HCT116 (cell line): ENCODE results near the gene KASH5. TPM values are rescaled to one million over a fixed set of nuclear protein-coding genes. Genes with fewer than 3 reads are reported as not detected.

Experiments
- ATAC-seq: fragments of 200-7000 bp; cut with Tn5 transposase; 2 replicates; pipeline ENCODE4 v1.9.1; 2020; ENCODE audit warnings: mild to moderate bottlenecking, moderate library complexity
- BruUV-seq: library from RNA; stranded (reverse); fragments of 400-500 nt; replicated peaks from 2 replicates; lab custom pipeline; 2021; lab: Mats Ljungman, UMichigan
- CTCF ChIA-PET: fragments of 300-600 bp; sonication (Branson Sonifier 250); formaldehyde crosslinking; loops from one replicate; lab custom pipeline; 2021; ENCODE audit warnings: antibody characterized with exemption; lab: Charles Lee
- POLR2A ChIA-PET: fragments of 300-600, 350-600 bp; sonication (Branson Sonifier 250); formaldehyde crosslinking; loops from one replicate; lab custom pipeline; 2021; ENCODE audit warnings: antibody characterized with exemption; lab: Charles Lee
- RAD21 ChIA-PET, 2 experiments: fragments of 300-600 bp; sonication (Branson Sonifier 250); formaldehyde crosslinking; loops; one replicate each; lab custom pipeline; 2023; ENCODE audit warnings: low total read pairs in 2 of 2; ENCODE audit not compliant: uncharacterized antibody in 2 of 2, unreplicated experiment in 2 of 2, low non-redundant PET in 1 of 2; lab: Charles Lee
- DNase-seq: peaks from one replicate; pipeline ENCODE4 v3.0.0-alpha.2; 2010; ENCODE audit warnings: low read depth, low spot score
- H2AFZ ChIP-seq: fragments of 200-600 bp; shearing (Covaris generic), sonication (generic); 2 replicates; pipeline ENCODE4 v1.6.1; 2017; ENCODE audit warnings: low read depth, mixed run types, mixed read lengths, antibody characterized with exemption, low read length; ENCODE audit not compliant: poor library complexity, severe bottlenecking
- H3K27ac ChIP-seq: 2 replicates; pipeline ENCODE4 v1.5.1; 2012; ENCODE audit warnings: low read depth, low read length
- H3K27me3 ChIP-seq: fragments of 200-600 bp; sonication (generic); 2 replicates; pipeline ENCODE4 v1.6.1; 2016; ENCODE audit warnings: mixed run types, low read length, mixed read lengths; ENCODE audit not compliant: insufficient read depth
- H3K36me3 ChIP-seq, 2 experiments: fragments of 200-500 bp in 1 of 2; fragments of 200-600 bp in 1 of 2; sonication (Bioruptor generic) in 1 of 2; sonication (generic) in 1 of 2; 2 replicates each; pipeline versions ENCODE4 v1.5.1 to v1.6.1; 2014 to 2016; ENCODE audit warnings: low read length in 2 of 2, inconsistent platforms in 1 of 2, mixed read lengths in 1 of 2, mixed run types in 1 of 2; ENCODE audit not compliant: insufficient read depth in 2 of 2, control insufficient read depth in 1 of 2
- H3K4me1 ChIP-seq, 2 experiments: fragments of 200-600 bp in 1 of 2; sonication (generic) in 1 of 2; 2 replicates each; pipeline versions ENCODE4 v1.5.1 to v1.6.1; 2012 to 2017; ENCODE audit warnings: low read length in 2 of 2, inconsistent platforms in 1 of 2, mild to moderate bottlenecking in 1 of 2, mixed read lengths in 1 of 2, mixed run types in 1 of 2, moderate library complexity in 1 of 2; ENCODE audit not compliant: insufficient read depth in 2 of 2, control insufficient read depth in 1 of 2
- H3K4me2 ChIP-seq: fragments of 200-600 bp; sonication (generic); 2 replicates; pipeline ENCODE4 v1.6.1; 2017; ENCODE audit warnings: mixed run types, low read length, mixed read lengths
- H3K4me3 ChIP-seq, 2 experiments: fragments of 200-600 bp in 1 of 2; sonication (generic) in 1 of 2; replicated peaks in 1 of 2; 2 replicates each; pipeline ENCODE4 v1.5.1; 2011 to 2016; ENCODE audit warnings: low read length in 2 of 2, control low read depth in 1 of 2, low read depth in 1 of 2, mild to moderate bottlenecking in 1 of 2, mixed read lengths in 1 of 2, mixed run types in 1 of 2
- H3K79me2 ChIP-seq: fragments of 200-600 bp; sonication (generic); 2 replicates; pipeline ENCODE4 v1.6.1; 2017; ENCODE audit warnings: mild to moderate bottlenecking, mixed run types, low read length, moderate library complexity, mixed read lengths; ENCODE audit not compliant: insufficient read depth
- H3K9ac ChIP-seq: fragments of 200-600 bp; sonication (generic); 2 replicates; pipeline ENCODE4 v1.6.1; 2016; ENCODE audit warnings: low read length, mixed read lengths
- H3K9me2 ChIP-seq: fragments of 200-600 bp; sonication (generic), shearing (Covaris generic); 2 replicates; pipeline ENCODE4 v1.6.1; 2017; ENCODE audit warnings: mixed run types, mild to moderate bottlenecking, moderate library complexity; ENCODE audit not compliant: insufficient read depth
- H3K9me3 ChIP-seq, 2 experiments: fragments of 200-500 bp in 1 of 2; fragments of 200-600 bp in 1 of 2; sonication (Bioruptor generic) in 1 of 2; sonication (generic) in 1 of 2; 2 replicates each; pipeline ENCODE4 v1.6.1; 2014 to 2017; ENCODE audit warnings: low read length in 2 of 2, mixed read lengths in 2 of 2, inconsistent platforms in 1 of 2, low read depth in 1 of 2, mild to moderate bottlenecking in 1 of 2, mixed run types in 1 of 2, moderate library complexity in 1 of 2; ENCODE audit not compliant: control insufficient read depth in 1 of 2, insufficient read depth in 1 of 2
- H4K20me1 ChIP-seq: fragments of 200-600 bp; sonication (generic), shearing (Covaris generic); 2 replicates; pipeline ENCODE4 v1.6.1; 2017; ENCODE audit warnings: mixed run types, mild to moderate bottlenecking, moderate library complexity; ENCODE audit not compliant: insufficient read depth
- CBX3 ChIP-seq: IDR thresholded peaks from 2 replicates; pipeline ENCODE4 v1.6.1; 2012; ENCODE audit warnings: low read depth
- ELF1 ChIP-seq: IDR thresholded peaks from 2 replicates; pipeline ENCODE4 v1.6.1; 2012; ENCODE audit warnings: low read depth, borderline replicate concordance
- EZH2phosphoT487 ChIP-seq: fragments of 200-600 bp; IDR thresholded peaks from 2 replicates; pipeline ENCODE4 v1.6.1; 2018; ENCODE audit warnings: antibody characterized with exemption, borderline replicate concordance
- FOSL1 ChIP-seq: IDR thresholded peaks from 2 replicates; pipeline ENCODE4 v1.6.1; 2012; ENCODE audit warnings: low read depth
- POLR2A ChIP-seq: IDR thresholded peaks from 2 replicates; pipeline ENCODE4 v1.7.0; 2011; ENCODE audit warnings: borderline replicate concordance; ENCODE audit not compliant: insufficient read depth, insufficient read length; ENCODE audit errors: extremely low read depth
- POLR2AphosphoS5 ChIP-seq: IDR thresholded peaks from 2 replicates; pipeline ENCODE4 v1.6.1; 2011; ENCODE audit warnings: mild to moderate bottlenecking, low read depth, low read length, moderate library complexity
- RAD21 ChIP-seq: IDR thresholded peaks from 2 replicates; pipeline ENCODE4 v1.6.1; 2012; ENCODE audit warnings: low read depth, mild to moderate bottlenecking
- SIN3A ChIP-seq: IDR thresholded peaks from 2 replicates; pipeline ENCODE4 v1.6.1; 2012; ENCODE audit warnings: low read depth
- SP1 ChIP-seq: IDR thresholded peaks from 2 replicates; pipeline ENCODE4 v1.6.1; 2012; ENCODE audit warnings: low read depth
- SRF ChIP-seq: IDR thresholded peaks from 2 replicates; pipeline ENCODE4 v1.6.1; 2012; ENCODE audit warnings: low read depth
- TCF7L2 ChIP-seq: IDR thresholded peaks from 2 replicates; pipeline ENCODE4 v1.7.0; 2011; ENCODE audit warnings: borderline replicate concordance, inconsistent platforms; ENCODE audit not compliant: insufficient read depth, insufficient read length; ENCODE audit errors: extremely low read depth
- YY1 ChIP-seq: IDR thresholded peaks from 2 replicates; pipeline ENCODE4 v1.6.1; 2011; ENCODE audit warnings: low read length, low read depth, moderate library complexity, mild to moderate bottlenecking; ENCODE audit not compliant: insufficient replicate concordance; ENCODE audit errors: extremely low read depth
- ZFX ChIP-seq: fragments of 450-650 bp; IDR thresholded peaks from 2 replicates; pipeline ENCODE4 v1.6.1; 2017
- intact Hi-C: fragments of 100-400 bp; cut with micrococcal nuclease; formaldehyde crosslinking; loops from 2 replicates; pipeline ENCODE4 v1.10.0; 2022
- total RNA-seq: library from RNA; stranded (reverse); gene quantifications from one replicate; pipeline ENCODE4 v1.2.1, GENCODE V29; 2021; ENCODE audit not compliant: unreplicated experiment
- TF ChIP-seq, protein P1 (sequence below), 3 experiments: fragments of 200-600 bp in 1 of 3; sonication (generic) in 1 of 3; IDR thresholded peaks in 2 of 3; conservative IDR thresholded peaks in 1 of 3; 2 replicates each; pipeline ENCODE4 v1.5.1; 2012 to 2017; ENCODE audit warnings: low read depth in 2 of 3, low read length in 2 of 3, antibody characterized with exemption in 1 of 3, borderline replicate concordance in 1 of 3, control low read depth in 1 of 3, mild to moderate bottlenecking in 1 of 3, mixed read lengths in 1 of 3, mixed run types in 1 of 3, moderate library complexity in 1 of 3; ENCODE audit not compliant: insufficient read depth in 1 of 3
- TF ChIP-seq, protein P2 (sequence below): IDR thresholded peaks from 2 replicates; pipeline ENCODE4 v1.6.1; 2012; ENCODE audit warnings: low read depth
- TF ChIP-seq, protein P3 (sequence below): IDR thresholded peaks from 2 replicates; pipeline ENCODE4 v1.6.1; 2012

KASH5 gene
- total RNA-seq, 1 experiment from 2014 or later, result not detected

DNA sequence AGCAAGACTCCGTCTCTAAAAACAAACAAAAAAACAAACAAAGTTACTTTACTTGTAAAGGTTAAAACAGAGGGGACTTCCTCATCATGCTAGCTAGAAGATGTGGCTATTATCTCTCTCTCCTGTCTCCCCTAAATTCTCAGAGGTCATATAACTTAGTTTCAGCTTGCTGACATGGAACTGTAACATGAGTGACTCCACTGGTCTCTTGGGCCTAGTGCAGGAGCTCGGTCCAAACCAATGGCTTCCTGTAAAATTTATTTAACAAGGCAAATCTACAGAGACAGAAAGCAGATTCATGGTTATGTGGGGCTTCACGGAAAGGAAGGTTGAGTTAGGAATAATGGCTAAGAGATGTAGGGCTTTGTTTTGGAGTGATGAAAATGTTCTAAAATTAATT, 9.5 kb upstream of the KASH5 start:
- H3K9me2 ChIP-seq, result no peaks in the 10 kb centered on the region
- CTCF ChIA-PET, result interaction anchor here (1.1 kb wide), 1 partner anchor 11 kb away, joined by 3 read pairs; no protein-coding TSS in a partner anchor
- BruUV-seq, result no TSS peak
- intact Hi-C loops, result no loop called here
- no peak overlapping the region for H3K4me3 ChIP-seq
- no peaks in the 10 kb centered on the region for H3K27me3 ChIP-seq
- H3K9ac ChIP-seq, result no peak overlapping the region
- no peaks in the 10 kb centered on the region for H3K79me2 ChIP-seq
- DNase-seq (no peak), ATAC-seq (no peak)
- no peaks in the 10 kb centered on the region for H3K4me1 ChIP-seq
- H3K4me2 ChIP-seq, result no peak overlapping the region
- no peaks in the 10 kb centered on the region for H4K20me1 ChIP-seq
- peaks cover 6 to 7% of the 10 kb centered on the region in 2 experiments for H3K9me3 ChIP-seq
- no peak for TF ChIP-seq SIN3A
- TF ChIP-seq, protein P1, sequence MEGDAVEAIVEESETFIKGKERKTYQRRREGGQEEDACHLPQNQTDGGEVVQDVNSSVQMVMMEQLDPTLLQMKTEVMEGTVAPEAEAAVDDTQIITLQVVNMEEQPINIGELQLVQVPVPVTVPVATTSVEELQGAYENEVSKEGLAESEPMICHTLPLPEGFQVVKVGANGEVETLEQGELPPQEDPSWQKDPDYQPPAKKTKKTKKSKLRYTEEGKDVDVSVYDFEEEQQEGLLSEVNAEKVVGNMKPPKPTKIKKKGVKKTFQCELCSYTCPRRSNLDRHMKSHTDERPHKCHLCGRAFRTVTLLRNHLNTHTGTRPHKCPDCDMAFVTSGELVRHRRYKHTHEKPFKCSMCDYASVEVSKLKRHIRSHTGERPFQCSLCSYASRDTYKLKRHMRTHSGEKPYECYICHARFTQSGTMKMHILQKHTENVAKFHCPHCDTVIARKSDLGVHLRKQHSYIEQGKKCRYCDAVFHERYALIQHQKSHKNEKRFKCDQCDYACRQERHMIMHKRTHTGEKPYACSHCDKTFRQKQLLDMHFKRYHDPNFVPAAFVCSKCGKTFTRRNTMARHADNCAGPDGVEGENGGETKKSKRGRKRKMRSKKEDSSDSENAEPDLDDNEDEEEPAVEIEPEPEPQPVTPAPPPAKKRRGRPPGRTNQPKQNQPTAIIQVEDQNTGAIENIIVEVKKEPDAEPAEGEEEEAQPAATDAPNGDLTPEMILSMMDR (IDR thresholded peaks at IDR 0.05 in 2 of 3, conservative IDR thresholded peaks at IDR 0.05 in 1 of 3; ENCODE audit: borderline replicate concordance in 1 of 3, insufficient read depth in 1 of 3, low read depth in 2 of 3, low read length in 2 of 3), result no peak
- TF ChIP-seq SP1, result no peak
- TF ChIP-seq POLR2AphosphoS5, result no peak
- no peak for TF ChIP-seq RAD21
- no peak for TF ChIP-seq TCF7L2
- no peak for TF ChIP-seq SRF
- TF ChIP-seq, protein P2, sequence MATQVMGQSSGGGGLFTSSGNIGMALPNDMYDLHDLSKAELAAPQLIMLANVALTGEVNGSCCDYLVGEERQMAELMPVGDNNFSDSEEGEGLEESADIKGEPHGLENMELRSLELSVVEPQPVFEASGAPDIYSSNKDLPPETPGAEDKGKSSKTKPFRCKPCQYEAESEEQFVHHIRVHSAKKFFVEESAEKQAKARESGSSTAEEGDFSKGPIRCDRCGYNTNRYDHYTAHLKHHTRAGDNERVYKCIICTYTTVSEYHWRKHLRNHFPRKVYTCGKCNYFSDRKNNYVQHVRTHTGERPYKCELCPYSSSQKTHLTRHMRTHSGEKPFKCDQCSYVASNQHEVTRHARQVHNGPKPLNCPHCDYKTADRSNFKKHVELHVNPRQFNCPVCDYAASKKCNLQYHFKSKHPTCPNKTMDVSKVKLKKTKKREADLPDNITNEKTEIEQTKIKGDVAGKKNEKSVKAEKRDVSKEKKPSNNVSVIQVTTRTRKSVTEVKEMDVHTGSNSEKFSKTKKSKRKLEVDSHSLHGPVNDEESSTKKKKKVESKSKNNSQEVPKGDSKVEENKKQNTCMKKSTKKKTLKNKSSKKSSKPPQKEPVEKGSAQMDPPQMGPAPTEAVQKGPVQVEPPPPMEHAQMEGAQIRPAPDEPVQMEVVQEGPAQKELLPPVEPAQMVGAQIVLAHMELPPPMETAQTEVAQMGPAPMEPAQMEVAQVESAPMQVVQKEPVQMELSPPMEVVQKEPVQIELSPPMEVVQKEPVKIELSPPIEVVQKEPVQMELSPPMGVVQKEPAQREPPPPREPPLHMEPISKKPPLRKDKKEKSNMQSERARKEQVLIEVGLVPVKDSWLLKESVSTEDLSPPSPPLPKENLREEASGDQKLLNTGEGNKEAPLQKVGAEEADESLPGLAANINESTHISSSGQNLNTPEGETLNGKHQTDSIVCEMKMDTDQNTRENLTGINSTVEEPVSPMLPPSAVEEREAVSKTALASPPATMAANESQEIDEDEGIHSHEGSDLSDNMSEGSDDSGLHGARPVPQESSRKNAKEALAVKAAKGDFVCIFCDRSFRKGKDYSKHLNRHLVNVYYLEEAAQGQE, result no peak
- no peak for TF ChIP-seq POLR2A
- TF ChIP-seq CBX3, result no peak
- TF ChIP-seq, protein P3, sequence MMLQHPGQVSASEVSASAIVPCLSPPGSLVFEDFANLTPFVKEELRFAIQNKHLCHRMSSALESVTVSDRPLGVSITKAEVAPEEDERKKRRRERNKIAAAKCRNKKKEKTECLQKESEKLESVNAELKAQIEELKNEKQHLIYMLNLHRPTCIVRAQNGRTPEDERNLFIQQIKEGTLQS, result no peak
- no peak for TF ChIP-seq ELF1
- TF ChIP-seq FOSL1, result no peak
- no peak for TF ChIP-seq EZH2phosphoT487
- TF ChIP-seq ZFX, result no peak
- TF ChIP-seq YY1, result no peak
- H2AFZ ChIP-seq, result no peak overlapping the region
- no peak overlapping the region for H3K27ac ChIP-seq
- no peaks in the 10 kb centered on the region for H3K36me3 ChIP-seq
- RAD21 ChIA-PET, result no interaction called here
- POLR2A ChIA-PET, result no interaction called here
